Measurements from ENCODE around the gene CSPG5.

CSPG5 gene

GRCh38 chr3:47565734-47566550, 12.7 kb downstream of the CSPG5 start:
- ChIA-PET POLR2A (no interaction called here), CTCF (interaction anchor here (1.1 kb wide), 1 partner anchor 41 kb away, joined by 3 read pairs; no protein-coding TSS in a partner anchor)
- DNase-seq (ENCODE audit: extremely low spot score): no peak
- no peak for TF ChIP-seq CTCF (IDR thresholded peaks at IDR 0.05; ENCODE audit: control extremely low read depth, extremely low read depth, low read depth, missing control alignments)

GRCh38 chr3:47556351-47556750, 22.3 kb downstream of the CSPG5 start:
- no peak for TF ChIP-seq CTCF (IDR thresholded peaks at IDR 0.05; ENCODE audit: control extremely low read depth, extremely low read depth, low read depth, missing control alignments)
- DNase-seq (ENCODE audit: extremely low spot score): no peak
- ChIA-PET POLR2A (no interaction called here), CTCF (interaction anchor here (0.8 to 3.1 kb wide), 4 partner anchors 13 to 41 kb away, joined by 3 to 7 read pairs (median 3); no protein-coding TSS in a partner anchor)

- no peak for TF ChIP-seq CTCF (IDR thresholded peaks at IDR 0.05; ENCODE audit: control extremely low read depth, extremely low read depth, low read depth, missing control alignments)
- CTCF ChIA-PET: interaction anchor here (3.1 kb wide), 1 partner anchor 15 kb away, joined by 7 read pairs; no protein-coding TSS in a partner anchor
- DNase-seq (ENCODE audit: extremely low spot score): no peak
These were observed 24.3 kb downstream of the CSPG5 start for GRCh38 chr3:47554335-47554734.

GRCh38 chr3:47553407-47553806, 25.3 kb downstream of the CSPG5 start:
- ChIA-PET CTCF (interaction anchor here (1.6 kb wide), 1 partner anchor 31 kb away, joined by 4 read pairs; no protein-coding TSS in a partner anchor), POLR2A (no interaction called here)
- DNase-seq (ENCODE audit: extremely low spot score): no peak
- TF ChIP-seq CTCF (IDR thresholded peaks at IDR 0.05; ENCODE audit: control extremely low read depth, extremely low read depth, low read depth, missing control alignments): no peak

More at GRCh38 chr3:47554335-47554734, 24.3 kb downstream of the CSPG5 start:
- POLR2A ChIA-PET: no interaction called here

- CTCF ChIA-PET: interaction anchor here (1.6 kb wide), 1 partner anchor 9 kb away, joined by 4 read pairs; no protein-coding TSS in a partner anchor
- POLR2A ChIA-PET: no interaction called here
- DNase-seq (ENCODE audit: extremely low spot score): peak; percentile 5
- TF ChIP-seq CTCF (IDR thresholded peaks at IDR 0.05; ENCODE audit: control extremely low read depth, extremely low read depth, low read depth, missing control alignments): no peak
These were observed 36.0 kb downstream of the CSPG5 start for GRCh38 chr3:47542471-47543173.

GRCh38 chr3:47541583-47542108, 37.0 kb downstream of the CSPG5 start:
- CTCF ChIA-PET: interaction anchor here (0.7 to 3.9 kb wide), 3 partner anchors 8 to 19 kb away, joined by 3 to 17 read pairs (median 4); no protein-coding TSS in a partner anchor
- TF ChIP-seq CTCF (IDR thresholded peaks at IDR 0.05; ENCODE audit: control extremely low read depth, extremely low read depth, low read depth, missing control alignments): no peak

More at GRCh38 chr3:47541583-47542108, 37.0 kb downstream of the CSPG5 start:
- DNase-seq (ENCODE audit: extremely low spot score): peak; percentile 5
- POLR2A ChIA-PET: no interaction called here

Measured in GM10248 (cell line).